Measurements from ENCODE around the gene DMGDH.

Gene DMGDH

GRCh38 chr5:79014631-79015030 is 54.8 kb downstream of the DMGDH start:
- no peak for TF ChIP-seq CTCF (conservative IDR thresholded peaks at IDR 0.05)
- TF ChIP-seq ZFX (IDR thresholded peaks at IDR 0.05): no peak
- no peak overlapping the region for H3K27ac ChIP-seq

- TF ChIP-seq ZFX (IDR thresholded peaks at IDR 0.05) (no peak), CTCF (conservative IDR thresholded peaks at IDR 0.05) (no peak)
- H3K27ac ChIP-seq: no peak overlapping the region
Observed at GRCh38 chr5:79011869-79012268, 57.6 kb downstream of the DMGDH start.

GRCh38 chr5:79011219-79011836 is 58.1 kb downstream of the DMGDH start:
- TF ChIP-seq ZFX (IDR thresholded peaks at IDR 0.05): no peak
- no peak; the same call in 1 of the 2 replicates for TF ChIP-seq CTCF (conservative IDR thresholded peaks at IDR 0.05)
- H3K27ac ChIP-seq: no peak overlapping the region

GRCh38 chr5:79008362-79008761 is 61.1 kb downstream of the DMGDH start:
- H3K27ac ChIP-seq: no peak overlapping the region
- TF ChIP-seq ZFX (IDR thresholded peaks at IDR 0.05) (no peak), CTCF (conservative IDR thresholded peaks at IDR 0.05) (no peak)

- H3K27ac ChIP-seq: no peak overlapping the region
- no peak for TF ChIP-seq ZFX (IDR thresholded peaks at IDR 0.05)
- no peak for TF ChIP-seq CTCF (conservative IDR thresholded peaks at IDR 0.05)
Observed at GRCh38 chr5:79007872-79008271, 61.6 kb downstream of the DMGDH start.

GRCh38 chr5:79005936-79006631 is 63.4 kb downstream of the DMGDH start:
- H3K27ac ChIP-seq: no peak overlapping the region
- no peak for TF ChIP-seq CTCF (conservative IDR thresholded peaks at IDR 0.05)
- TF ChIP-seq ZFX (IDR thresholded peaks at IDR 0.05): no peak

- H3K27ac ChIP-seq: no peak overlapping the region
- TF ChIP-seq ZFX (IDR thresholded peaks at IDR 0.05): no peak
- no peak for TF ChIP-seq CTCF (conservative IDR thresholded peaks at IDR 0.05)
Observed at GRCh38 chr5:79005151-79005550, 64.3 kb downstream of the DMGDH start.

Measured in C4-2B (cell line).